AG04449 (cell line): ENCODE results near the gene NACC1.

Source experiments
- CTCF ChIA-PET: fragments of 350-600 bp; formaldehyde crosslinking; extraction: SDS; loops from one replicate; lab custom pipeline; 2021; ENCODE audit warnings: antibody characterized with exemption; lab: Yijun Ruan, JAX
- POLR2A ChIA-PET: fragments of 400-600, 350-600 bp; formaldehyde crosslinking; extraction: SDS; loops from one replicate; lab custom pipeline; 2020; ENCODE audit warnings: antibody characterized with exemption, inconsistent platforms; lab: Yijun Ruan, JAX
- DNase-seq: peaks from one replicate; pipeline ENCODE4 v3.0.0-alpha.2; 2010; ENCODE audit warnings: low read depth, low spot score
- H3K4me3 ChIP-seq: 2 replicates; pipeline ENCODE4 v1.5.1; 2011; ENCODE audit warnings: low read depth, mild to moderate bottlenecking, control low read depth, low read length
- CTCF ChIP-seq: IDR thresholded peaks from one replicate; pipeline ENCODE4 v1.5.1; 2011; ENCODE audit warnings: mild to moderate bottlenecking, moderate library complexity, low read length, control low read depth, inconsistent platforms; ENCODE audit not compliant: insufficient read depth; ENCODE audit errors: missing control alignments

NACC1 gene

GRCh38 chr19:13117772-13118423, at the start of gene NACC1:
TSS of gene NACC1 (plus strand) at chr19:13118264. CDS start at chr19:13135208, 16,944 bp downstream.
- ChIA-PET CTCF (interaction anchor here (0.7 to 2.4 kb wide), 9 partner anchors 13 to 152 kb away, joined by 3 to 10 read pairs (median 4); partner anchors contain the start of genes IER2 and STX10), POLR2A (interaction anchor here (1.7 to 2.2 kb wide), 3 partner anchors 15 to 37 kb away, joined by 7 to 13 read pairs (median 9); no protein-coding TSS in a partner anchor)
- DNase-seq: no peak
- no peak for TF ChIP-seq CTCF
- H3K4me3 ChIP-seq: peak within 1 kb of the TSS; percentile 99

GRCh38 chr19:13069415-13070359, 48.4 kb upstream of the NACC1 start:
- H3K4me3 ChIP-seq: no peak overlapping the region
- DNase-seq: no peak
- ChIA-PET POLR2A (no interaction called here), CTCF (interaction anchor here (1.0 to 30.9 kb wide), 9 partner anchors 9 to 104 kb away, joined by 3 to 550 read pairs (median 12); no protein-coding TSS in a partner anchor)
- TF ChIP-seq CTCF: no peak

GRCh38 chr19:13070425-13071140, 47.5 kb upstream of the NACC1 start:
- TF ChIP-seq CTCF: no peak
- CTCF ChIA-PET: interaction anchor here (1.0 to 30.9 kb wide), 9 partner anchors 8 to 105 kb away, joined by 3 to 550 read pairs (median 12); no protein-coding TSS in a partner anchor

GRCh38 chr19:13071444-13072187, 46.4 kb upstream of the NACC1 start:
- POLR2A ChIA-PET: no interaction called here

More at GRCh38 chr19:13070425-13071140, 47.5 kb upstream of the NACC1 start:
- H3K4me3 ChIP-seq: no peak overlapping the region
- POLR2A ChIA-PET: no interaction called here
- DNase-seq: no peak

More at GRCh38 chr19:13071444-13072187, 46.4 kb upstream of the NACC1 start:
- DNase-seq: no peak
- H3K4me3 ChIP-seq: no peak overlapping the region
- CTCF ChIA-PET: interaction anchor here (2.2 to 30.9 kb wide), 7 partner anchors 12 to 107 kb away, joined by 8 to 550 read pairs (median 22); no protein-coding TSS in a partner anchor
- no peak for TF ChIP-seq CTCF
